SJCRH30 (cell line): ENCODE results near the gene LRRTM4. TPM values are rescaled to one million over a fixed set of nuclear protein-coding genes. Genes with fewer than 3 reads are reported as not detected.
"Not testable (repeated sequence)": the region's sequence is repeated elsewhere in the genome, so short reads cannot be mapped to it uniquely, and the experiment has no call there.

ENCODE experiments used
- DNase-seq, 2 experiments: peaks; one replicate each; pipeline ENCODE4 v3.0.0-alpha.2; 2015 to 2020
- H3K27ac ChIP-seq: fragments of 250-450 bp; sonication (Bioruptor Pico); 2 replicates; pipeline ENCODE4 v1.5.1; 2020; ENCODE audit warnings: mild to moderate bottlenecking, moderate library complexity
- H3K27me3 ChIP-seq: fragments of 250-450 bp; sonication (Bioruptor Pico); 2 replicates; pipeline ENCODE4 v1.5.1; 2020; ENCODE audit warnings: mild to moderate bottlenecking, moderate library complexity
- H3K36me3 ChIP-seq: fragments of 250-450 bp; sonication (Bioruptor Pico); 2 replicates; pipeline ENCODE4 v1.5.1; 2020; ENCODE audit warnings: mild to moderate bottlenecking, moderate library complexity
- H3K4me1 ChIP-seq: fragments of 250-450 bp; sonication (Bioruptor Pico); 2 replicates; pipeline ENCODE4 v1.5.1; 2020; ENCODE audit warnings: mild to moderate bottlenecking, moderate library complexity
- H3K4me3 ChIP-seq: fragments of 250-450 bp; sonication (Bioruptor Pico); 2 replicates; pipeline ENCODE4 v1.5.1; 2020; ENCODE audit warnings: mild to moderate bottlenecking, moderate library complexity
- H3K9me3 ChIP-seq: fragments of 250-450 bp; sonication (Bioruptor Pico); replicated peaks from 2 replicates; pipeline ENCODE4 v1.5.1; 2020; ENCODE audit warnings: mild to moderate bottlenecking, moderate library complexity
- total RNA-seq: library from RNA; depleted of rRNA; stranded (reverse); fragments of >200 nt; shearing (Covaris generic); gene quantifications from 2 replicates; pipeline ENCODE4 v1.2.3, GENCODE V29; 2014

LRRTM4 gene
- total RNA-seq, 1 experiment from 2014 or later = not detected

- Histone ChIP-seq H3K9me3 (no peaks in the 10 kb centered on the region), H3K27ac (no peak overlapping the region), H3K27me3 (no peaks in the 10 kb centered on the region), H3K4me3 (no peak overlapping the region), H3K36me3 (no peaks in the 10 kb centered on the region), H3K4me1 (no peaks in the 10 kb centered on the region)
- DNase-seq = no peak
Observed at GRCh38 chr2:77199411-77199810, 322.8 kb downstream of the LRRTM4 start.

GRCh38 chr2:77193858-77194448 lies 328.2 kb downstream of the LRRTM4 start:
- H3K36me3 ChIP-seq = no peaks in the 10 kb centered on the region
- H3K27me3 ChIP-seq = no peaks in the 10 kb centered on the region
- H3K9me3 ChIP-seq = no peaks in the 10 kb centered on the region
- H3K27ac ChIP-seq = no peak overlapping the region
- H3K4me1 ChIP-seq = no peaks in the 10 kb centered on the region
- no peak for DNase-seq
- no peak overlapping the region for H3K4me3 ChIP-seq

- DNase-seq = no peak
- H3K4me3 ChIP-seq = no peak overlapping the region
- no peaks in the 10 kb centered on the region for H3K9me3 ChIP-seq
- no peak overlapping the region for H3K27ac ChIP-seq
- no peaks in the 10 kb centered on the region for H3K36me3 ChIP-seq
- no peaks in the 10 kb centered on the region for H3K27me3 ChIP-seq
- H3K4me1 ChIP-seq = no peaks in the 10 kb centered on the region
Observed at GRCh38 chr2:77192811-77193289, 329.3 kb downstream of the LRRTM4 start.

GRCh38 chr2:77191665-77192064 lies 330.5 kb downstream of the LRRTM4 start:
- H3K4me1 ChIP-seq = no peaks in the 10 kb centered on the region
- no peak for DNase-seq
- no peak overlapping the region for H3K27ac ChIP-seq
- no peaks in the 10 kb centered on the region for H3K27me3 ChIP-seq
- H3K36me3 ChIP-seq = no peaks in the 10 kb centered on the region
- no peaks in the 10 kb centered on the region for H3K9me3 ChIP-seq
- no peak overlapping the region for H3K4me3 ChIP-seq

GRCh38 chr2:77190721-77191346 lies 331.3 kb downstream of the LRRTM4 start:
- Histone ChIP-seq H3K4me1 (no peaks in the 10 kb centered on the region), H3K4me3 (no peak overlapping the region), H3K27me3 (no peaks in the 10 kb centered on the region), H3K27ac (no peak overlapping the region), H3K36me3 (no peaks in the 10 kb centered on the region), H3K9me3 (no peaks in the 10 kb centered on the region)
- no peak for DNase-seq

- no peaks in the 10 kb centered on the region for H3K36me3 ChIP-seq
- H3K4me1 ChIP-seq = no peaks in the 10 kb centered on the region
- DNase-seq = no peak
- H3K27me3 ChIP-seq = no peaks in the 10 kb centered on the region
- H3K4me3 ChIP-seq = no peak overlapping the region
- no peak overlapping the region for H3K27ac ChIP-seq
- H3K9me3 ChIP-seq = no peaks in the 10 kb centered on the region
Observed at GRCh38 chr2:77185052-77185451, 337.1 kb downstream of the LRRTM4 start.

- Histone ChIP-seq H3K36me3 (no peaks in the 10 kb centered on the region), H3K27me3 (no peaks in the 10 kb centered on the region), H3K4me3 (no peak overlapping the region), H3K4me1 (no peaks in the 10 kb centered on the region), H3K9me3 (no peaks in the 10 kb centered on the region), H3K27ac (no peak overlapping the region)
- DNase-seq = no peak
Observed at GRCh38 chr2:77179297-77179696, 342.9 kb downstream of the LRRTM4 start.

GRCh38 chr2:77175266-77175780 lies 346.9 kb downstream of the LRRTM4 start:
- not testable (repeated sequence) for H3K9me3 ChIP-seq, DNase-seq, H3K27ac ChIP-seq, H3K4me1 ChIP-seq, H3K27me3 ChIP-seq, H3K36me3 ChIP-seq, H3K4me3 ChIP-seq

GRCh38 chr2:77169426-77169825 lies 352.8 kb downstream of the LRRTM4 start:
- Histone ChIP-seq H3K27ac (no peak overlapping the region), H3K36me3 (no peaks in the 10 kb centered on the region), H3K9me3 (0 out of 2 replicates have a peak, but pooled peaks cover 2% of the 10 kb centered on the region), H3K4me1 (no peaks in the 10 kb centered on the region), H3K27me3 (no peaks in the 10 kb centered on the region), H3K4me3 (no peak overlapping the region)
- DNase-seq = no peak

GRCh38 chr2:77164021-77164420 lies 358.2 kb downstream of the LRRTM4 start:
- not testable (repeated sequence) for H3K36me3 ChIP-seq, H3K4me3 ChIP-seq, H3K27ac ChIP-seq, H3K27me3 ChIP-seq, H3K4me1 ChIP-seq, DNase-seq, H3K9me3 ChIP-seq

GRCh38 chr2:77161009-77161408 lies 361.2 kb downstream of the LRRTM4 start:
- no peak overlapping the region for H3K4me3 ChIP-seq
- no peaks in the 10 kb centered on the region for H3K4me1 ChIP-seq
- H3K27ac ChIP-seq = no peak overlapping the region
- DNase-seq = no peak
- no peaks in the 10 kb centered on the region for H3K36me3 ChIP-seq
- no peaks in the 10 kb centered on the region for H3K9me3 ChIP-seq
- H3K27me3 ChIP-seq = peaks cover 3% of the 10 kb centered on the region; the same call in 1 of the 2 replicates

GRCh38 chr2:77156599-77156998 lies 365.6 kb downstream of the LRRTM4 start:
- DNase-seq = no peak
- Histone ChIP-seq H3K36me3 (no peaks in the 10 kb centered on the region), H3K27ac (no peak overlapping the region), H3K27me3 (peaks cover 3% of the 10 kb centered on the region; the same call in 1 of the 2 replicates), H3K4me3 (no peak overlapping the region), H3K4me1 (no peaks in the 10 kb centered on the region), H3K9me3 (no peaks in the 10 kb centered on the region)

GRCh38 chr2:77155511-77155910 lies 366.7 kb downstream of the LRRTM4 start:
- Histone ChIP-seq H3K9me3 (no peaks in the 10 kb centered on the region), H3K27ac (no peak overlapping the region), H3K36me3 (no peaks in the 10 kb centered on the region), H3K4me3 (no peak overlapping the region), H3K27me3 (peaks cover 3% of the 10 kb centered on the region; the same call in 1 of the 2 replicates), H3K4me1 (no peaks in the 10 kb centered on the region)
- no peak for DNase-seq

GRCh38 chr2:77149565-77149964 lies 372.6 kb downstream of the LRRTM4 start:
- no peak for DNase-seq
- no peaks in the 10 kb centered on the region for H3K36me3 ChIP-seq

GRCh38 chr2:77147153-77147552 lies 375.0 kb downstream of the LRRTM4 start:
- Histone ChIP-seq H3K27me3 (no peaks in the 10 kb centered on the region), H3K4me1 (no peaks in the 10 kb centered on the region), H3K36me3 (no peaks in the 10 kb centered on the region), H3K27ac (no peak overlapping the region), H3K9me3 (no peaks in the 10 kb centered on the region), H3K4me3 (no peak overlapping the region)
- DNase-seq = no peak

More at GRCh38 chr2:77149565-77149964, 372.6 kb downstream of the LRRTM4 start:
- Histone ChIP-seq H3K4me3 (no peak overlapping the region), H3K9me3 (no peaks in the 10 kb centered on the region), H3K27ac (no peak overlapping the region), H3K27me3 (no peaks in the 10 kb centered on the region), H3K4me1 (no peaks in the 10 kb centered on the region)

- H3K4me1 ChIP-seq = no peaks in the 10 kb centered on the region
Observed at GRCh38 chr2:77144772-77145171, 377.4 kb downstream of the LRRTM4 start.

More at GRCh38 chr2:77144772-77145171, 377.4 kb downstream of the LRRTM4 start:
- Histone ChIP-seq H3K27me3 (no peaks in the 10 kb centered on the region), H3K9me3 (no peaks in the 10 kb centered on the region), H3K4me3 (no peak overlapping the region), H3K36me3 (no peaks in the 10 kb centered on the region), H3K27ac (no peak overlapping the region)
- DNase-seq = no peak
